GM12878 (cell line): ENCODE data around the gene LIN54.

Experiments used
- BCL3 ChIP-seq: IDR thresholded peaks from 2 replicates; pipeline ENCODE4 v1.6.1; 2011; ENCODE audit warnings: borderline replicate concordance, low read depth, mild to moderate bottlenecking, moderate library complexity, low read length; ENCODE audit not compliant: insufficient read depth, poor library complexity, severe bottlenecking
- CEBPZ ChIP-seq: fragments of 150-350 bp; IDR thresholded peaks from 2 replicates; pipeline ENCODE4 v1.6.1; 2016; ENCODE audit warnings: low read depth, low read length
- CREM ChIP-seq: IDR thresholded peaks from 2 replicates; pipeline ENCODE4 v1.6.1; 2014; ENCODE audit warnings: antibody characterized with exemption, low read depth
- CTCF ChIP-seq, 3 experiments: IDR thresholded peaks in 2 of 3; conservative IDR thresholded peaks in 1 of 3; 2 replicates each; pipeline ENCODE4 v1.5.1; 2011; ENCODE audit warnings: low read depth in 3 of 3, low read length in 3 of 3, mild to moderate bottlenecking in 3 of 3, control low read depth in 2 of 3, moderate library complexity in 2 of 3, inconsistent platforms in 1 of 3, mixed read lengths in 1 of 3; ENCODE audit not compliant: control insufficient read depth in 2 of 3, insufficient read depth in 1 of 3; ENCODE audit errors: extremely low read depth in 1 of 3
- EZH2 ChIP-seq: IDR thresholded peaks from 2 replicates; pipeline ENCODE4 v1.6.1; 2012; ENCODE audit warnings: low read depth, mild to moderate bottlenecking, control low read depth, inconsistent platforms, low read length, borderline replicate concordance; ENCODE audit not compliant: control insufficient read depth
- MAX ChIP-seq: IDR thresholded peaks from 2 replicates; pipeline ENCODE4 v1.6.1; 2012; ENCODE audit warnings: low read depth, low read length, improper control_type of control experiment
- RFX5 ChIP-seq: IDR thresholded peaks from 2 replicates; pipeline ENCODE4 v1.6.1; 2011; ENCODE audit warnings: low read depth, low read length, improper control_type of control experiment
- SREBF2 ChIP-seq: IDR thresholded peaks from 2 replicates; pipeline ENCODE4 v1.6.1; 2012; ENCODE audit warnings: mild to moderate bottlenecking, low read length
- TAF1 ChIP-seq: IDR thresholded peaks from 2 replicates; pipeline ENCODE4 v1.6.1; 2011; ENCODE audit warnings: mild to moderate bottlenecking, low read depth, low read length, borderline replicate concordance
- ZNF274 ChIP-seq: IDR thresholded peaks from one replicate; pipeline ENCODE4 v1.8.0; 2011; ENCODE audit not compliant: insufficient read length, insufficient read depth
- ZSCAN29 ChIP-seq: fragments of 450-650 bp; IDR thresholded peaks from 2 replicates; pipeline ENCODE4 v1.6.1; 2017; ENCODE audit warnings: mild to moderate bottlenecking, moderate library complexity

- TF ChIP-seq CEBPZ (no peak), ZSCAN29 (no peak), TAF1 (no peak), SREBF2 (no peak), EZH2 (no peak), CTCF (IDR thresholded peaks at IDR 0.05 in 2 of 3, conservative IDR thresholded peaks at IDR 0.05 in 1 of 3; ENCODE audit: control insufficient read depth in 2 of 3, extremely low read depth in 1 of 3, insufficient read depth in 1 of 3, low read depth in 3 of 3, low read length in 3 of 3) (no peak), CREM (no peak), MAX (no peak), RFX5 (no peak), BCL3 (no peak), ZNF274 (no peak)
These were observed 63.1 kb downstream of the LIN54 start for GRCh38 chr4:82947498-82947897.
